NCI-H187 (cell line): ENCODE measurements around the gene TMEM45A.
A peak's percentile ranks its signal among the peaks of the same experiment; 100 is the strongest.
"Not testable (repeated sequence)": the region's sequence is repeated elsewhere in the genome, so short reads cannot be mapped to it uniquely, and the experiment has no call there.

Experiments used
- DNase-seq, 2 experiments: peaks; one replicate each; lab custom pipeline; 2025; lab: John Stamatoyannopoulos, UW

TMEM45A gene

DNA sequence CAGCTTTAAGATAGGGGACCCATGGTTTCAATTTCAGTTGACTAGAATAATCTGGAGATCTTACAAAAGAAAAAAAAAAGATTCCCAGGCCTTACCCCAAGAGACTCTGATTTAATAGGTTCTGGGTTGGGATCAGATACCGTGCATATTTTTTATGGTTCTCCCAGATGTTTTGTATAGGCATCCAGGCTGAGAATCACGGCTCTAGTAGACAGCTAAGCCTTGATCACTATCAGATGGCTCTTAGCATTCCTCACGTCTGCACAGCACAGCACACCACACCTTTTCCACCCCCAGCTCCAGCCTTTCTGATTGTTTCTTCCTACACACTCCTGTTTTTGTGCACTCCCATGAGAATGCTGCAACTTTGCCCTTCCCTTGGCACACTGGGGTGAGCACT lies 40.8 kb downstream of the TMEM45A start:
- no peak for DNase-seq

DNA sequence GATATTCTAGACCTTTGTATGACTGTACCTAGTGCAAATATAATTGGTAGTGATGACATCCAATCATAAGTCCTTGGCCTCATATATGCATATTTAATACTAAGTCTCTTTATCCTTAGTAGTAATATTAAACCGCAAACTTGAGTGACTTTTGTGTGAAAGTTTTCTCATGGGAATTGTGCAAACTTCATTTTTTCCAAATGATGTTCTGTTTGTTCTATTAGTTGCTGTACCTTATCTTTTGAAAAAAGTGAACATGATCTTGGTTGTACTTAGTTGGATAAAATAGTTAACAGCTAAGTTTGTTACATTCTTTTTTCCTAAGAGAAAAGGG lies 43.2 kb downstream of the TMEM45A start:
- DNase-seq = no peak

- no peak for DNase-seq
These were observed 43.7 kb downstream of the TMEM45A start for GRCh38 chr3:100536093-100536492.

GRCh38 chr3:100537646-100538338 lies 45.4 kb downstream of the TMEM45A start:
- DNase-seq = no peak

- no peak for DNase-seq
These were observed 45.9 kb downstream of the TMEM45A start for GRCh38 chr3:100538339-100538706.

DNA sequence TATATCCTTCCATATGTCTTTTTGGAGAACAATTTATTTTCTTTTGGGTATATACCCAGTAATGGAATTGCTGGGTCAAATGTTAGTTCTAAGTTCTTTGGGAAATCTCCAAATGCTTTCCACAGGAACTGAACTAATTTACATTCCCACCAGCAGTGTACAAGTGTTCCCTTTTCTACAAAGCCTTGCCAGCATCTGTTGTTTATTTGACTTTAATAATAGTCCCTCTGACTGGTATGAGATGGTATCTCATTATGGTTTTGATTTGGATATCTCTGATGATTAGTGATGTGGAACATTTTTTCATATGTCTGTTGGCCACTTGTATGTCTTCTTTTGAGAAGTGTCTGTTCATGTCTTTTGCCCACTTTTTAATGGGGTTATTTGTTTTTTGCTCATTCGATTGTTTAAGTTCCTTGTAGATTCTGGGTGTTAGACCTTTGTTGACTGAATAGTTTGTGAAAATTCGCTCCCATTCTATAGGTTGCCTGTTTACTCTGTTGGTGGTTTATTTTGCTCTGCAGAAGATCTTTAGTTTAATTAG lies 48.4 kb downstream of the TMEM45A start:
- no peak for DNase-seq

- not testable (repeated sequence) for DNase-seq
These were observed 49.0 kb downstream of the TMEM45A start for GRCh38 chr3:100541428-100541827.

DNA sequence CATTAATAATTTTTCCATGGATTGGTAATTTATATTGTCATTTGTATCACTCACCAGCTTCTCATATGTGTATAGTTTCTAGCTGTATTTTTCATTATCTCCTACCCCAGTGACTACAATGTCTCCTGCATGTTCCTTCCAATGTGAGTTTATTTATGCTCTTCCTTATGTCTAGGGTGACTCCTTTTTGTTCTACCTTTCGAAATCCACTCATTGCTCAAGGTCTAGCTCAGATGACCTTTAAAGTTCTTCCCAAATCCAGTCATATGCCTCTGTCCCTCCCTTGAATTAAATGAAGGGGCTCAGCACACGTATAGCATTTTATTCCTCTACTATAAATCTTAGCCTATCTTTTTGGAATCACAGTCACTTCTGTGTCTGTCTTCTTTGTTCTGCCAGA lies 53.0 kb downstream of the TMEM45A start:
- no peak for DNase-seq

DNA sequence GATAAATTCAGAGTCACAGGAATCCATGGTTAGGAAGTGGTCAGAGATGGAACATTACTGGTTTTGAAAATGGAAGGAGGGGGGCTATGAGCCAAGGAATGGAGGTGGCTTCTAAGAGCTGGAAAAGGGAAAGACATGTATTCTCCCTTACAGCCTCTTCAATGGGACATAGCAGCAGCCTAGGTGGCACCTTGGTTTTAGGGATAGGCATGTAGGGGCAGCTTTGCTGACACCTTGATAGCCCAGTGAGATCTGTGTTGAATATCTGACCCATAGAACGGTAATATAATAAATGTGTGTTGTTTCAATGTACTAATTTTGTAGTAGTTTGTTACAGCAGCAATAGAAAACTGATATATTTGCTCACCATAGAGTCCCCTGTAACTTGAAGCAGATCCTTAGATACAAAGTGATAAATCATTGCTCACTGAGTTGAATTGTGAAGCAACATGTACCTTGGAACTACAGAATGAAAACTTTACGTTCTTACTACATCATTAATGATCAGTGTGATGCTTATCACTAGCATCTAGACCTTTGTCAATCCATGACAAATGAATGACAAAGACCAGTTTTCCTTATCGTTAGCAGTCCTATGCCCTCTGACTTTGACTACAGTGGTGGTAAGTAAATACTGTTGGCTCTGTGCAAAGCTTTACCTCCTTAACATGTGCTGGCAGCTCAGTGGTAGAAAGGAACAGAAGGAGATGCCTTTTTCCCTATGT lies 53.8 kb downstream of the TMEM45A start:
- no peak for DNase-seq

DNA sequence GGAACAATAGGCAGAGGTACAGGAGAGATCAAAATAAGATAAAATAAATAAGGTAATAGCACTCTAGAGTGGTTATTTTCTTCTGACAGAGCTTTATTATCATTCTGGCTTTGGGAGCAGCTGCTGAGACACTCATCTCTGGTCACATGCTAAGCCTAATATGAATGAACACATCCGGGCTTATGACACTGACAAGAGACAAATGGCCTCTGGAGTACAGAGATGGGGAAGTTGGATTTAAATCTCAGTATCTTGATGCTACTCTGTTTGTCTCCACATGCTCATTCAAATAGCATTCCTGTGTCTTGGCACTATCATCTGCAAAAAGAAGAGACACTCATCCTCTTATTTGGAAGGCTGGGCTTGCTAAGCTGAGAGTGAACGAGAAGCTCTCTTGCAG lies 55.6 kb downstream of the TMEM45A start:
- DNase-seq = peak; percentile 15 to 30

DNA sequence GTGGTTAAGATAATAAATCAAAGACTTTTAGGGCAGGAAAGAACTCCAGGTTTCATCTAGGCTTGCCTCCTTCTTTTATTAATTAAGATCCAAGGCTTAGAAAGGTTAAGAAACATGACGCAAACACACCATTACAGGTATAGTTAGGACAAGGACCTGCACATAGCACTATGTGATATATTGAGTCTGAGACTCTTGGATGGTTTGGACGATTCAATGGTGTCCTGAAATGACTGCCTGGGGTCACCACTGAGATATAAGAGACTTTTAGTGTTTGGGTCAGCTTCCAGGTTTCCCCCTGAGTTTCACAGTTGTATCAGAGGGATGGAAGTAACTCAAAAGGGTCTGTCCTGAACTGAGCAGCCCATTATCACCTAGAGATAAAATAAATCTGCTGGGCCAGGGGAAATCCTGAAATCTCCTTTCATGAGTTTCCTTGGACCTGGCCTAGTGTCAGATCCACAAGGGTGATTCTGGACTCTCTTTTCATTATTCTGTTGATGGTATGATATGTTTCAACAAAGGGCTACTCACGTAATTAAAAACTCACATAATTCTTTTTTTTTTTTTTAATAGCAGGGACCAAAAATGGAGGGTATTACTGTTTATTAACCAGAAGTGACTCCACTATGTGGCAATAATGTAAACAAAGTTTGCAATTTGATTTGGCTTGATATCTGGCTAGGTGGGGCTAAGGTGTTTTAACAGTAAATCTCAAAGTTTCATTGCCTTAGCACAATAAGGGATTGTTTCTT lies 61.4 kb downstream of the TMEM45A start:
- no peak for DNase-seq

GRCh38 chr3:100554373-100554676 lies 61.9 kb downstream of the TMEM45A start:
- no peak for DNase-seq

GRCh38 chr3:100556673-100557310 lies 64.4 kb downstream of the TMEM45A start:
- DNase-seq = no peak

- DNase-seq = no peak
These were observed 65.8 kb downstream of the TMEM45A start for GRCh38 chr3:100558233-100558632.

- no peak for DNase-seq
These were observed 68.0 kb downstream of the TMEM45A start for GRCh38 chr3:100560426-100560825.

- no peak for DNase-seq
These were observed 69.2 kb downstream of the TMEM45A start for GRCh38 chr3:100561459-100562158.

GRCh38 chr3:100562224-100562857 lies 69.9 kb downstream of the TMEM45A start:
- no peak for DNase-seq

GRCh38 chr3:100563228-100563627 lies 70.8 kb downstream of the TMEM45A start:
- no peak for DNase-seq

DNA sequence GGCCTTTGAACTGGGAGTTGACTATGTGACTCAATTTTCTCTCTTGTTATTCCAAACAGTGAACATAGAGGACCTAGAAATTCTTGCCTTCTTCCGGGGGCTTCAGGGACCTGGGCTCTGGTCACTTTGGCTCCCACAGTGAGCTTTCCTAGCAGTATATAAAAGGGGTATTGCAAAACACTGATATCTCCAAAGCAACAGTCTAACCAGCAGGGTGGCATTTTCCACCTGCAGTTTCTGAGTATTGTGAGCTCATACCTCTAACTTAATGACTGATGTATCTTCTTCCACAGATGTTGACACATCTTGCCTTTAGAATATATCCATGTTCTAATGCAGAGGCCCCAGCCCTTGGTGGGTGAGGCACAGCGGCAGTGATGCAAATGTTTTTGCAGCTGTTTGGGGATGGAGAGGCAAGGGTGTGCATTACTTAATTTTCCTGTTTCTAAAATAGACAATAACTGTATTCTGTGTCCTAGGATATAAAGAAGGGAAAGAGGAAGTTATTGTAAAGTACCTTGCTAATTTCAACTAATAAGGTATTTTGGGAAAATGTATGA lies 71.3 kb downstream of the TMEM45A start:
- no peak for DNase-seq

GRCh38 chr3:100570811-100571210 lies 78.4 kb downstream of the TMEM45A start:
- no peak for DNase-seq

DNA sequence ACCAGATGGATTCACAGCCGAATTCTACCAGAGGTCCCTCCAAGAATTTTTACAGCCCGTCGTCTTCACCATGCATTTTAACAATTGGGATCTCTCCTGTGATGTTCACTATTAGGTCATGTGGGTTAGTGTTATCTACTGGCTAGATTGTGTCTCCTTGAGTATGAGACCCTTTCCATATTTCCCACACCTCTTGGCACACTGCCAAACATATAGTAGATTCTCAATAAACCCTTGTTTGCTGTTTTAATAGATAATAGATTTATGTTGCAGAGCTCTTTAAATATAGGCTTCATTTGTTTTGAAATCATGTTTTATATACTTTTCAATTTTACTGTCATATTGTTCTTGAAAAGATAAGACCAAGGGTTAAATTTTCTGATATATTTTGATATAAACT lies 82.1 kb downstream of the TMEM45A start:
- DNase-seq = no peak
